ENCODE data around the gene KPNA1.
"Not testable (repeated sequence)": the region's sequence is repeated elsewhere in the genome, so short reads cannot be mapped to it uniquely, and the experiment has no call there.

KPNA1 gene

DNA sequence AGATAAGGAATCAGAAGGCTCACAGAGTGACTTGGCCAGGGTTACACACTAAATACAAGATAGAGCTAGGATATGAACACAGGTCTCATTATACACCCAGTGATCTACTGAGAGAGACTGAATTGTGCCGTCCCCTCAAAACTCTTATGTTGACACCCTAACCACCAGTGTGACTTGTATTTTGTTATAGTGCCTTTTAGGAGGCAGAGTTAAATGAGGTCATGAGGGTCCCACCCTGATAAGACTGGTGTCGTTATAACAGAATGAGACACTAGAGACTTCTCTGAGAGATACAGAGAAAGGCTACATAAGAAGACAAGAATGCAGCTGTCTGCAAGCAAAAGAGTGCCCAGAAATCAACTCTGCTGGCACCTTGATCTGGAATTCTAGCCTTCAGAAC is 12.6 kb downstream of the KPNA1 start:
- Histone ChIP-seq H3K27me3 (ENCODE audit: insufficient read depth, low read length) (no peaks in the 10 kb centered on the region), H3K4me1 (ENCODE audit: insufficient read depth, low read length) (peaks cover 23% of the 10 kb centered on the region), H3K27ac (ENCODE audit: low read length) (no peak overlapping the region), H3K4me3 (ENCODE audit: low read length) (no peak overlapping the region), H3K9ac (ENCODE audit: low read depth, low read length) (no peak overlapping the region), H3K9me3 (ENCODE audit: insufficient read depth, low read depth, low read length) (no peaks in the 10 kb centered on the region), H3K36me3 (ENCODE audit: insufficient read depth, low read depth, low read length) (no peaks in the 10 kb centered on the region)

DNA sequence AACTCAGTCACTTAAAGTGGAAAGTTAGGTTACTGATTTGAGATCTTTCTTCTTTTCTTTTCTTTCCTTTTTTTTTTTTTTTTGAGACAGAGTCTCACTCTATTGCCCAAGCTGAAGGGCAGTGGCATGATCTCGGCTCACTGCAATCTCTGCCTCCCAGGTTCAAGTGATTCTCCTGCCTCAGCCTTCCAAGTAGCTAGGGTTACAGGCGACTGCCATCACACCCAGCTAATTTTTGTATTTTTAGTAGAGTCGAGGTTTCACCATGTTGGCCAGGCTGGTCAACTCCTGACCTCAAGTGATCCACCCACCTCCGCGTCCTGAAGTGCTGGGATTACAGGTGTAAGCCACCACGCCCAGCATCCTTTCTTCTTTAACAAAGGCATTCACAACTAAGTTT is 13.8 kb downstream of the KPNA1 start:
- H3K9me3 ChIP-seq (ENCODE audit: insufficient read depth, low read depth, low read length) = not testable (repeated sequence)
- peaks cover 31% of the 10 kb centered on the region for H3K4me1 ChIP-seq (ENCODE audit: insufficient read depth, low read length)

DNA sequence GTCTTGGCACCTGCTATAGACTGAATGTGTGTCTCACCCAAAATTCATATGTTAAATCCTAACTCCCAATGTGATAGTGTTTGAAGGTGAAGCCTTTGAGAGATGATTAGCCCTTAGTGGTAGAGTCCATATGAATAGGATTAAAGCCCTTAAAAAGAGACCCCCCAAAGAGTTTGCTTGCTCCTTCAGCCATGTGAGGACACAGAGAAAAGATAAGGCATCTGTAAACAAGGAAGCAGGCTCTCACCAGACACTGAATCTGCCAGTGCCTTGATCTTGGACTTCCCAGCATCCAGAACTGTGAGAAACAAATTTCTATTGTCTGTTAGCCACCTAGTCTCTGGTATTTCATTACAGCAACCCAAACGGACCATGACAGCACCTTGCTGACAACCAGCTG is 16.6 kb downstream of the KPNA1 start:
- no peak overlapping the region for H3K27ac ChIP-seq (ENCODE audit: low read length)
- H3K4me3 ChIP-seq (ENCODE audit: low read length) = no peak overlapping the region
- H3K27me3 ChIP-seq (ENCODE audit: insufficient read depth, low read length) = no peaks in the 10 kb centered on the region
- H3K9me3 ChIP-seq (ENCODE audit: insufficient read depth, low read depth, low read length) = no peaks in the 10 kb centered on the region
- H3K36me3 ChIP-seq (ENCODE audit: insufficient read depth, low read depth, low read length) = peaks cover 33% of the 10 kb centered on the region
- H3K4me1 ChIP-seq (ENCODE audit: insufficient read depth, low read length) = peaks cover 31% of the 10 kb centered on the region
- H3K9ac ChIP-seq (ENCODE audit: low read depth, low read length) = no peak overlapping the region

More for the DNA sequence above, 13.8 kb downstream of the KPNA1 start:
- not testable (repeated sequence) for H3K4me3 ChIP-seq (ENCODE audit: low read length); H3K27me3 ChIP-seq (ENCODE audit: insufficient read depth, low read length); H3K36me3 ChIP-seq (ENCODE audit: insufficient read depth, low read depth, low read length); H3K9ac ChIP-seq (ENCODE audit: low read depth, low read length); H3K27ac ChIP-seq (ENCODE audit: low read length)

DNA sequence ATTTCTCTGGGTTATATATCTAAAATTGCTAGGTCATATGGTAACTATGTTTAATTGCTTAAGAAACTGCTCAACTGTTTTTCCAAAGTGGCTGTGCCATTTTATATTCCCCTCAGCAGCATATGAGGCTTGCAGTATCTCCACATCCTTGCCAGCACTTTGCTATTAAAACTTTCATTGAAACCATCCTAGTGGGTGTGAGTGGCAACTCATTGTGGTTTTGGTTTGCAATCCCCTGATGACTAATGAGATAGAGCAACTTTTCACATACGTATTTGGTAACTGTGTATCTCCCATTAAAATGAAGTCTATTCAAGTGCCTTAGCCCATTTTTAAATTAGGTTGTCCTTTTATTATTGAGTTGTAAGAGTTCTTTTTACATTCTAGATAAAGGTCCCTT is 17.3 kb downstream of the KPNA1 start:
- Histone ChIP-seq H3K4me3 (ENCODE audit: low read length) (no peak overlapping the region), H3K27ac (ENCODE audit: low read length) (no peak overlapping the region), H3K27me3 (ENCODE audit: insufficient read depth, low read length) (no peaks in the 10 kb centered on the region), H3K4me1 (ENCODE audit: insufficient read depth, low read length) (peaks cover 29% of the 10 kb centered on the region), H3K9ac (ENCODE audit: low read depth, low read length) (no peak overlapping the region), H3K9me3 (ENCODE audit: insufficient read depth, low read depth, low read length) (no peaks in the 10 kb centered on the region), H3K36me3 (ENCODE audit: insufficient read depth, low read depth, low read length) (peaks cover 40% of the 10 kb centered on the region)

DNA sequence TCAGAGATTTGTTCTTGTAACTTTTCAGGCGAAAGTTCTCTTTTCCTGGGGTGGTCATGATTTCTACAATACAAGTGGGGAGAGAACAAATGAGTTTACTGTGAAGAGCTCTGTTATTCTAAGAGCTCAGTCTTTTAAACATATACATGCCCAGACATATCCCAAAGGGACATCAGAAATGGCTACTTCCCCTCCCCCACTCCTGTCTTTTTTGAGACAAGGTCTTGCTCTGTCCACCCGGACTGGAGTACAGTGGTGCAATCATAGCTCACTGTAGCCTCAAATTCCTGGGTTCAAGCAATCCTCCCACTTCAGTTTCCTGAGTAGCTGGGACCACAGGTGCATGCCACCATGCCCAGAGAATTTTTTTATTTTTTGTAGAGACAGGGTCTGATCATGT is 18.2 kb downstream of the KPNA1 start:
- Histone ChIP-seq H3K36me3 (ENCODE audit: insufficient read depth, low read depth, low read length) (peaks cover 46% of the 10 kb centered on the region), H3K4me3 (ENCODE audit: low read length) (no peak overlapping the region), H3K27ac (ENCODE audit: low read length) (no peak overlapping the region), H3K9ac (ENCODE audit: low read depth, low read length) (no peak overlapping the region; the same call in 1 of the 2 replicates), H3K27me3 (ENCODE audit: insufficient read depth, low read length) (no peaks in the 10 kb centered on the region), H3K9me3 (ENCODE audit: insufficient read depth, low read depth, low read length) (no peaks in the 10 kb centered on the region), H3K4me1 (ENCODE audit: insufficient read depth, low read length) (peaks cover 24% of the 10 kb centered on the region)

DNA sequence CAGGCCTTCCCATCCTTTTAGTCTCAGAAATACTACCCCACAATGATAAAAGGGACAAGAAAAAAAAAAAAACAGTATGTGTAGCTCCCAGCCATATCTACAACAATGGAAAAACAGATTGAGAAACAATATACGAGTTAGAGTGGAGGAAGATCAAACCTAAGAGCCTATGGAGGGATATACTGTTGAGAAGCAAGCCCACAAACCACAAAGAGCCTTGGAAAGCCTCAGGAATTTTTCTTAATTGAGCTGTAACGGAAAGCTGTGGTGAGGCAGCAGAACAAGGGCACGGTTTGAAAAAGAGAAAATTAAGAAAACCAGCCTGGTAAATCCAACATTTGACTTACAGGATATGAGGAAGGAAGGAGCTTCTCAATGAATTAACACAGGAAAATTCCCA is 21.4 kb downstream of the KPNA1 start:
- Histone ChIP-seq H3K27ac (ENCODE audit: low read length) (no peak overlapping the region), H3K9ac (ENCODE audit: low read depth, low read length) (no peak overlapping the region), H3K4me3 (ENCODE audit: low read length) (no peak overlapping the region), H3K4me1 (ENCODE audit: insufficient read depth, low read length) (peaks cover 15% of the 10 kb centered on the region), H3K36me3 (ENCODE audit: insufficient read depth, low read depth, low read length) (peaks cover 53% of the 10 kb centered on the region), H3K9me3 (ENCODE audit: insufficient read depth, low read depth, low read length) (no peaks in the 10 kb centered on the region), H3K27me3 (ENCODE audit: insufficient read depth, low read length) (no peaks in the 10 kb centered on the region)

DNA sequence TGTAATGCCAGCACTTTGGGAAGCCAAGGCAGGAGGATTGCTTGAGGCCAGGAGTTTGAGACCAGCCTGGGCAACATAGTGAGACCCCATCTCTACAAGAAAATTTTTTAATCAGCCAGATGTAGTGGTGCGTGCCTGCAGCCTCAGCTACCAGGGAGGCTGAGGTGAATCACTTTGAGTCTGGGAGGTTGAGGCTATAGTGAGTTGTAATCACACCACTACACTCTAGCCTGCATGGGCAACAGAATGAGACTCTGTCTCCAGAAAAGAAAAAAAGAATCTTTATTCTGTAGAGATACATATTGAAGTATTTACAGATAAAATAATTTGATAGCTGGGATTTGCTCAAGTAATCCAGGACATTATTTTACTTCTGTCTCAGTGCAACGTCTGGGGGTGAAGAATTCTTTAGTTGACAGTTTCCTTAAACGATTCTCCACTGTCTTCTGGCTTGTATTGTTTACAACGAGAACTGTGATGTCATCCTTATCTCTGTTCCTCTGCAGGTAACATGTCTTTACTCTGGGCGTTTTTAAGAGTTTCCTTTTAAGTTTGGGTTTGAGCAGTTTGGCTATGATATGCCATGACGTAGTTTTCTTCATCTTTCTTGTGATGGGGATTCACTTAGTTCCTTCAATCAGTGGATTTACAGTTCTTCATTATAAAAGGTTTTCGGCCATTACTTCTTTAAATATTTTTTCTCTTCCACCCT is 26.3 kb downstream of the KPNA1 start:
- no peak overlapping the region for H3K4me3 ChIP-seq (ENCODE audit: low read length)
- H3K27ac ChIP-seq (ENCODE audit: low read length) = no peak overlapping the region
- H3K4me1 ChIP-seq (ENCODE audit: insufficient read depth, low read length) = no peaks in the 10 kb centered on the region
- H3K9me3 ChIP-seq (ENCODE audit: insufficient read depth, low read depth, low read length) = no peaks in the 10 kb centered on the region
- no peak overlapping the region for H3K9ac ChIP-seq (ENCODE audit: low read depth, low read length)
- H3K27me3 ChIP-seq (ENCODE audit: insufficient read depth, low read length) = no peaks in the 10 kb centered on the region
- peaks cover 28% of the 10 kb centered on the region for H3K36me3 ChIP-seq (ENCODE audit: insufficient read depth, low read depth, low read length)

DNA sequence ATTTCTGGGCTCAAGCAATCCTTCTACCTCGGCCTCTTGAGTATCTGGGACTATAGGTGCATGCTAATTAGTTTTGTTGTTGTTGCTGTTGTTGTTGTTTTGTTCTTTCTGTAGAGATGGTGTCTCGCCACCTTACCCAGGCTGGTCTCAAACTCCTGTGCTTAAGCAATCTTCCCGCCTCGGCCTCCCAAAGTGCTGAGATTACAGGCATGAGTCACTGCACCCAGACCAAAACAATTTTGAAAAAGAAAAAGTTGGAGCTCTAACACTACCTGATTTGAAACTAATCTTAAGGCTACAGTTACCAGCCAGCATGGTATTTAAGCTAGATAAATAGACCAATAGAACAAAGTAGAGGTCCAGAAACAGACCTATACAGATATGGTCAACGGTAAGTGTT is 29.8 kb downstream of the KPNA1 start:
- no peaks in the 10 kb centered on the region for H3K9me3 ChIP-seq (ENCODE audit: insufficient read depth, low read depth, low read length)
- no peak overlapping the region for H3K9ac ChIP-seq (ENCODE audit: low read depth, low read length)
- no peaks in the 10 kb centered on the region for H3K4me1 ChIP-seq (ENCODE audit: insufficient read depth, low read length)
- no peaks in the 10 kb centered on the region for H3K27me3 ChIP-seq (ENCODE audit: insufficient read depth, low read length)
- 0 out of 2 replicates have a peak, but pooled peaks cover 5% of the 10 kb centered on the region for H3K36me3 ChIP-seq (ENCODE audit: insufficient read depth, low read depth, low read length)
- H3K4me3 ChIP-seq (ENCODE audit: low read length) = no peak overlapping the region
- no peak overlapping the region for H3K27ac ChIP-seq (ENCODE audit: low read length)

DNA sequence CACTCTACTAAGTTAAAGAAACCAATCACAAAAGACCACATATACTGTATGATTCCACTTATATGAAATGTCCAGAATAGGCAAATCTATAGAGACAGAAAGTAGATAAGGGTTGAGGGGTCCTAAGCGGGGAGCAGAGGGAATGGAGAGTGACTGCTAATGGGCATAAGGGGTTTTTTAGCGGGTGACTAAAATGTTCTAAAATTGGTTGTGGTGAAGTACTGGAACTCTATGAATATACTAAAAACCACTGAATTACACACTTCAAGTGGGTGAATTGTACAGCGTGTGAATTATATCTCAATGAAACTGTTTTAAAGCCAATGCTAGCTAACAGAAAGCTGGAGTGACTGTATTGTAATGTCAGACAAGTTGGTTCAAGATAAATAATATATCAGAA is 33.3 kb downstream of the KPNA1 start:
- H3K27me3 ChIP-seq (ENCODE audit: insufficient read depth, low read length) = no peaks in the 10 kb centered on the region
- H3K9ac ChIP-seq (ENCODE audit: low read depth, low read length) = no peak overlapping the region
- H3K36me3 ChIP-seq (ENCODE audit: insufficient read depth, low read depth, low read length) = no peaks in the 10 kb centered on the region
- no peak overlapping the region for H3K27ac ChIP-seq (ENCODE audit: low read length)
- H3K9me3 ChIP-seq (ENCODE audit: insufficient read depth, low read depth, low read length) = no peaks in the 10 kb centered on the region
- no peaks in the 10 kb centered on the region for H3K4me1 ChIP-seq (ENCODE audit: insufficient read depth, low read length)
- H3K4me3 ChIP-seq (ENCODE audit: low read length) = no peak overlapping the region

DNA sequence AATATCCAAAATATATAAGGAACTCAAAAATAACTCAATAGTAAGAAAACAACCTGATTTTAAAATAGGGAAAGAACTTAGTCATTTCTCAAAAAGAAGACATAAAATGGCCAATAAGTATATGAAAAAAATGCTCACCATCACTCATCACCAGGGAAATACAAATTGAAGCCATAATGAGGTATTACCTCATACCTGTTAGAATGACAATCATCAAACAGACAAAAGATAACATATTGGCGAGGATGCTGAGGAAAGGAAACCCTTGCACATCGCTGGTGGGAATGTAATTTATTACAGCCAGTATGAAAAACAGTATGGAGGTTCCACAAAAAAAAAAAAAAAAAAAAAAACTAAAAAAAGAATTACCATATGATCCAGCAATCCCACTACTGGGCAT is 38.2 kb downstream of the KPNA1 start:
- no peaks in the 10 kb centered on the region for H3K9me3 ChIP-seq (ENCODE audit: insufficient read depth, low read depth, low read length)
- H3K4me1 ChIP-seq (ENCODE audit: insufficient read depth, low read length) = peaks cover 9% of the 10 kb centered on the region; the same call in 1 of the 2 replicates

DNA sequence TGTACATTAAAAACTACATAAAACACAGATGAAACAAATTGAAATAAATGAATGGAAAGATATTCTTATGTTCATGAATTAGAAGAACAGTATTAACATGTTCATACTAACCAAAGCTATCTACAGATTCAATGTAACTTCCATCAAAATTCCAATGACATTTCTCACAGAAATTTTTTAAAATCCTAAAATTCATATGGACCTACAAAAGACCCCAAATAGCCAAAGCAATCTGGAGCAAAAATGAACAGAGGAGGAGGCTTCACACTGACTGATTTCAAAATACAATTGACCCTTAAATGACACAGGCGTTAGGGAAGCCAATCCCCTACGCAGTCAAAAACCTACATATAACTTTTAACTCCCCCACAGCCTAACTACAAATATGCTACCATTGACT is 39.4 kb downstream of the KPNA1 start:
- Histone ChIP-seq H3K27ac (ENCODE audit: low read length) (no peak overlapping the region), H3K36me3 (ENCODE audit: insufficient read depth, low read depth, low read length) (no peaks in the 10 kb centered on the region), H3K9me3 (ENCODE audit: insufficient read depth, low read depth, low read length) (no peaks in the 10 kb centered on the region), H3K4me3 (ENCODE audit: low read length) (no peak overlapping the region), H3K9ac (ENCODE audit: low read depth, low read length) (no peak overlapping the region), H3K27me3 (ENCODE audit: insufficient read depth, low read length) (no peaks in the 10 kb centered on the region; the same call in 1 of the 2 replicates), H3K4me1 (ENCODE audit: insufficient read depth, low read length) (peaks cover 17% of the 10 kb centered on the region)

More for the DNA sequence above, 38.2 kb downstream of the KPNA1 start:
- H3K27me3 ChIP-seq (ENCODE audit: insufficient read depth, low read length) = no peaks in the 10 kb centered on the region
- H3K4me3 ChIP-seq (ENCODE audit: low read length) = no peak overlapping the region
- H3K27ac ChIP-seq (ENCODE audit: low read length) = no peak overlapping the region
- H3K36me3 ChIP-seq (ENCODE audit: insufficient read depth, low read depth, low read length) = no peaks in the 10 kb centered on the region
- no peak overlapping the region for H3K9ac ChIP-seq (ENCODE audit: low read depth, low read length)

DNA sequence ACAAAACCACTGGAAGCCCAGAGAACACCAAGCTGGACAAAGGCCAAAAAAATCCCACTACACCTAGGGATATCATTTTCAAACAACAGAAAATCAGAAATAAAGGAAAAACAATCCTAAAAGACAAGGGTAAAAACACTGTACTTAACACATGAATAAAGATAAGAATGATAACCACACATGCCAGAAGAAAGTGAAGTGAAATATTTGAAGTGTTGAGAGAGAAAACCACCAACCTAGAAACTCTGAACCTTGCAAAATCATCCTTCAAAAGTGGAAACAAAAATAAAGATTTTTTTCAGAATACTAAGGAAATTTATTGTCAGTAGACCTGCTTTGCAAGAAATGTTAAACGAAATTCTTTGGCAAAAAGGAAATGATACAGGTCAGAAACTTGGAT is 45.1 kb downstream of the KPNA1 start:
- H3K4me3 ChIP-seq (ENCODE audit: low read length) = peak overlapping the region; percentile 50
- H3K9ac ChIP-seq (ENCODE audit: low read depth, low read length) = 0 out of 2 replicates have a peak overlapping the region, but pooled peaks have one; percentile 14

More for the DNA sequence above, 45.1 kb downstream of the KPNA1 start:
- peaks cover 42% of the 10 kb centered on the region for H3K4me1 ChIP-seq (ENCODE audit: insufficient read depth, low read length)
- no peak overlapping the region for H3K27ac ChIP-seq (ENCODE audit: low read length)
- peaks cover 12% of the 10 kb centered on the region; the same call in 1 of the 2 replicates for H3K27me3 ChIP-seq (ENCODE audit: insufficient read depth, low read length)
- no peaks in the 10 kb centered on the region for H3K9me3 ChIP-seq (ENCODE audit: insufficient read depth, low read depth, low read length)
- peaks cover 17% of the 10 kb centered on the region for H3K36me3 ChIP-seq (ENCODE audit: insufficient read depth, low read depth, low read length)
